T1000 (cell line): ENCODE measurements around the gene GCNT4.

Experiments
- DNase-seq: peaks from one replicate; lab custom pipeline; 2025; ENCODE audit warnings: mixed read lengths; lab: John Stamatoyannopoulos, UW

The GCNT4 gene

GRCh38 chr5:75050415-75050814, 1.9 kb downstream of the GCNT4 start:
- DNase-seq: no peak

DNA sequence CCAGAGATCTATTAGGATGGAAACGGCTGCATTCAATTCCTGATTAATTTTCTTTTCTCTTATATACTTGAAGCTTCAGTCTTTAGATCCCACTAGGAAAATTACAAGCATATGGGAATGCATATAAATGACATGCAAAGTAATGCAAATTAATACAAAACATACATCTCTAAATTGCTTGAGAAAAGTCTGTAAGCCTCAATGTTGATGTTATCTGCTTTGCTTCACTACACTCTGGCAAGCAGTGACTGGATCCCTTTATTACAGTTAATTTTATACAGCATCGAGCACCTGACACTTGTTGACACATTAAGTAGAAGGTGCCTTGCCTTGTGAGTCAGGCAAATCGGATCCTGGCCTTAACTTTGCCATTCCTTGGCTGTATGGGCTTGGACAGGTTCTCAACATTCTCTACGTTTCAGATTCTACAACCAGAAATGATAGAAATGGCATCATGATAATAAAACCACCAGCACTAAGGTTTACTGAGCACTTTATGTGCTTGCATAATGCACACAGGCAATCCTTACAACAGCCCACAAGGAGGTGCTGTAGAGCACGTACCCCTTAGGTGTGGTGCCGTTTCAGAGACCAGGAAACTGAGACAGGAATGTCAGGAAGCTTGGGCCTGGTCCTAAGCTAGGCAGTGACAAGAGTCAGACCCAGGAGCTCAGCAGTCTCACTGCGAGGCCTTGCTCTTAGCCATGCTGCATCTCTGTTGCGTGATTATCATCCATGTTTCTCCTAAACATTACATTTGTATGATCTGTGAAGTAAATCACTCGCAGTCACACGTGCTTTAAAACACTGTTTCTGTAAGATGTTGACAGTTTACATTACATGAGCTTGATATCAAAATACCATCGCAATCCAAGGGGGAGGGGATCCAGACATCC, 2.7 kb downstream of the GCNT4 start:
- no peak for DNase-seq

- no peak for DNase-seq
Observed at GRCh38 chr5:75048457-75048953, 3.9 kb downstream of the GCNT4 start.

DNA sequence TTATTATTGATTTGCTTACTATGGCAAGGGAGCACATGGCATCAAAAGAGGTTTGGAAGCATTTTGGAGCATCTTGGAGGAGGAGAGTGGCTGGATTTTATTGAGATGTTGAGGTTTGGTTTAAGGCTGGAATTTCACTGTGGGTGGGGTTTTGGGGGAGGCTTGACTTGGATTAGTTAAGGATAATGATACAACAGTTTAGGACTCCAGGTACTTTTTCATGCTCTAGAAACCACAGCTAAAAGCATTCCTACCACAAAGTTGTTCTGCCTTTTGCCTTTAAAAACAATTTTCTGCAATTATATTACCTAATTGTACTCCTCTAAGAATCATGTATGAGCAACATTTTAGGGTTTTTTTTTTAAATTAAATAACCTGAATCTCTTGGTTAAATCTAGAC, 5.0 kb downstream of the GCNT4 start:
- no peak for DNase-seq

DNA sequence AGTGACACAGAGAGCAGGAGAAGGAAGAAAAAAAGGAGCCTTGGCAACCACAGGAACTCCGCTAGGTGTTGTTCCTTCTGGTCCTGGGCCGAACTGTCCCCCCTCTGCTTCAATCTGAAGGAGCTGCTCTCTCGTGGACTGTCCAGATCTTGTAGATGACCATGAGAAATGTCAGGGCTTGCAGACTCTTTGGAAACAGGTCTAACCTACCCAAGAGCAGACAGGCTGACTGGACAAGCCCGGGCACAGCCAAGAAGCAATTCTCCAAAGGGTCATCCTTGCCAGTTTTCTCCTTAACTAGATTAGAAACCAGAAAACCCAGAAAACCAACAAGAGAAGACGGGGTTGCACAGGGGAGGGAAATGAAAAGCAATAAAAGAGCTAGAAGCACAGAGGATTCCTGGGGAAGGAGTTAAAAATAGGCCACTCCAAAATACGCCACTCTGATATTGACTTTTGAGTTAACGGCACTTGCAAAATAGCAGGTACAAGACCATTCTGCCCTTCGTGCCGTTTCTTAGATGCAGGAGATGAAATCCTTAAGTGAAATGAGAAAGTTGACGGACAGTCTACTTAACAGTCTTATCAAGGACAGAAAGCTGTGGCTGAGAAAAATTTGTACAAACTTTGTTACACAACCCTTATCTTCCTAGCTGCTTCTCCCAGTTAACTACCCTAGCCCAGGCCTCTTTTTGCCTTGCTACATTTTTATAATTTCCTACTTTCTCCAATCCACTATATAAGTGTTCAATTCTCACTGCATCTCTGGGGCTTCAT, 5.8 kb downstream of the GCNT4 start:
- no peak for DNase-seq

DNA sequence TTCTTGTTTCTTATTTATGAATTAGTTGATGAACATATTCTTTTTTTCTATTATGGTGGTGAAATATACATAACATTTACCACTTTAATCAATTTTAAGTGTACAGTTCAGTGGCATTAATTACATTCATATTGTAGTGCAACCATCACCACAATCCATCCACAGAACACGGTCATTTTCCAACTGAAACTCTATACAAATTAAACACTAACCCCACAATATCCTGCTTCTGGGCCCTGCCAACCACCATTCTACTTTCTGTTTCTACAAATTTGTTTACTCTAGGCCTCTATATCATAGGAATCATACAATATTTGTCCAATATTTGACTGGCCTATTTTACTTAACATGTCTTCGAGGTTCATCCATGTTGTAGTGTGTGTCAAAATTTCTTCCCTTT, 7.3 kb downstream of the GCNT4 start:
- no peak for DNase-seq

DNA sequence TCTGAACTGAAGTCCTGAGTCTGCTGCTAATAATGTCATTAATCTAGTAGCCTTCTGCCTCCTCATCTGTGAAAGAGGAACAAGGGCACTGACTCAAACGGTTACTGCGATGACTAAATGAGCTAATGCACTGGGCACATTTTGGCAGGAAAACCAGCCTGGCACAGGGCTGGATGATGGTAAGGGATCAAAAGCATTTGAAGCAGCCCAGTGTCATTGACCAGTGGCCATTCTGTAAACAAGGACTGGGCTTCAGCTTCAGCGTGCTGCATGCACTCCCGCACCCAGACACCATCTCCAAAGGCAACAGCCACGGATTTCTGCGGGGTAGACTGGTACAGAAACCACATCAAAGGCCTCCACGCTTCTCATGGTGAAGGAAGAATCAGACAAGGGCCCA, 8.0 kb downstream of the GCNT4 start:
- DNase-seq: no peak

- DNase-seq: no peak
Observed at GRCh38 chr5:75043633-75044264, 8.6 kb downstream of the GCNT4 start.

DNA sequence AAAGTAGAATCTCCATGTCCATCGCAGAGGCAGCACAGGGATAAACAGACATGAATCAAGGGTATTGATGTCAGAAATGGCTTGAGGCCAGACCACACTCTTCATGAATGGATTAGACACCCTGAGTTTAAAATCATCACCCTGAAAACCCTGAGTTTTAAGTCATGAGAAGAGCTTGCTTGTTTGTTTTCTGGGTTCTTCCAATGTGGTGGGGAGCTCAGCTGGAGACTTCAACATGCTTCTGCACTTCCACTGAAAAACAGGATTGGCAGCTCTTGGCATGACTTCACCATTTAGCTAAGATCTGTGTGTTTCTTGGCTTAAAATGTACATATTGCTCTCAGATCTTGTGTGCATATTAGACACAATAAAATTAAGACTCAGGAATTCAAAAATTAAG, 9.8 kb downstream of the GCNT4 start:
- DNase-seq: no peak

- DNase-seq: no peak
Observed at GRCh38 chr5:75040973-75041372, 11.4 kb downstream of the GCNT4 start.

GRCh38 chr5:75037106-75037505, 15.3 kb downstream of the GCNT4 start:
- no peak for DNase-seq

- no peak for DNase-seq
Observed at GRCh38 chr5:75034137-75034739, 18.1 kb downstream of the GCNT4 start.

- DNase-seq: no peak
Observed at GRCh38 chr5:75031366-75031765, 21.0 kb downstream of the GCNT4 start.

- no peak for DNase-seq
Observed at GRCh38 chr5:75028090-75028489, 24.3 kb downstream of the GCNT4 start.

DNA sequence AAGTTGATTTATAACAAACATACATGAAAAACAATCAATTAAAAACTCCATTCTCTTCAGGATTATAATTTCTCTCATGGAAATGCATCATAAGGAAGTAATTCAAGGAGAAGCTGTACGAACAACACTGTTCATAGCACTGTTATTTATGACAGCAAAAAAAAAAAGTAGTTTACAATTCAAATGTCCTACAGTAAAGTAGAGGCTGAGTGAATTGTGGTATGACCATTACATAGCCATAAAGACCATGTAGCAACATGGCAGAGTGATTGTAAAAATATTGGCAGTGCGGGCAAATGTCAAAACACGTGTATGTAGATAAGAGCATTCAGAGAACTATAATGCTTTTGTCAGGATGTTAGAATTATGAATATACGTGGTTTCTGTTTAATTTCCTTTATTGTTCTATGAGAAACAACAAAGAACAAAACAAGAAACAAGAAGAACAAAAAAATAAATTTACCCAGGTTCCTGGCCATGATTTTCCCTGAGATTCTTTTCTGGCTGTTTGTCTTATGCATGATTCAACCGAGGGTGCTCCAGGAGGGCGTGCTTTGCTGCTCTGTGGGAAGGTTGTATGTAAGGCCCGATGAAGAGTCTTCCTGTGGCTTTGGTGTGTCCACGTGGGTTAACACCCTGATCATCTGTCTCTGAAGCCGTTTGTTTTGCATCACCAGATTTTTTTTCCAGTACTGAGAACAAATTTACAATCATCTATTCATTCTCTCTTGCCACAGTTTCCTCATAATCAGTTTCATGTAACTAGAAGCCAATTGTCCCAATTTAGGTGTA, 28.8 kb downstream of the GCNT4 start:
- DNase-seq: no peak

GRCh38 chr5:75021800-75022199, 30.6 kb downstream of the GCNT4 start:
- no peak for DNase-seq

DNA sequence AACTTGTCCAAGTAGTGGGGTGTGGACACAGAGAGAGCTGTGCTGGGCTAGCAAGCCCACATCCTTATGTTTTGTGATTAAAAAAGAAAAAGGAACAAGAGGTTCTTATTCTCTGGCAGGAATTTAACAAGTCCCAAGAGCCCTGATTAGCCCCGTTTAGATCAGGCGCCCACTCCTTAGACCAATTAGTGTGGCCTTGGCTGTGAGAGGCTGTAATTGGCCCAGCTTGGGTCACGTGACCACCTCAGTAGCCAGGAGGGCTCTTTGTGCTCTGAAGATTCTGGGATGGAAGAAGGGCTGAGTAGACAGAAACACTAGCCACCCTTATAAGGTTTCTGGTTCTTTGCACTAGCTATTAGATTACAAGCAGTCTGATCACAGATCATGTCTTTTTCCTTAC, 31.1 kb downstream of the GCNT4 start:
- DNase-seq: no peak

- no peak for DNase-seq
Observed at GRCh38 chr5:75020016-75020656, 32.2 kb downstream of the GCNT4 start.

DNA sequence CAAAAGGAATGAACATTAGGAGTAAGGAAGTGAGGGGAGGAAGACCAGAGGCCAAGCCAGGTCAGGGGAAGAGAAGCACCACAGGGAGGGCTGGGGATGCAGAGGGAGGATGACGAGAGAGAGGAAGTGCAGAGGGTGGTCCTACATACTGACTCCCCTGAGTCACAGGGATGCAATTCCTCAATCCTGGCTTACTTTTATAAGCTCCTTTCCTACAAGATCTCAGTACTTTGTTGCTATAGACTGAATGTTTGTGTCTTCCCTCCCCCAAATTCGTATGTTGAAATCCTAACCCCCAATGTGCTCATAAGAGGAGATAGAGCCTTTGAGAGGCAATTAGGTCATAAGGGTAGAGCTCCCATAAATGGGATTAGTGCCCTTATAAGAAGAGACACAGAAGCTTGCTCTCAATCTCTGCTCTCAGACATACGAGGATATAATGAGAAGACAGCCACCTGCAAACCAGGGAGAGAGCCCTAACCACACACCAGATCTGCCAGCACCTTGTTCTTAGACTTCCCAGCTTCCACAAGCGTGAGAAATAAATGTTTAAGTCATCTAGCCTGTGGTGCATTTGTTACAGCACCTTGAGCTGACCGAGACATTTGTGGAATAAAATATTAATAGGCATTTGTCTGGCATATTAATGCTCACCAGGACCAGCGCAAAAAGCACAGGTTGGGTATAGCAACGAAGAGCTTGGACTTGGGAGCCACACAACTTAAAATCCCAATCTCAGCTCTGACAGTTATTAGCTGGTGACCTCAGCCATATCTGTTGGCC, 33.4 kb downstream of the GCNT4 start:
- DNase-seq: no peak

DNA sequence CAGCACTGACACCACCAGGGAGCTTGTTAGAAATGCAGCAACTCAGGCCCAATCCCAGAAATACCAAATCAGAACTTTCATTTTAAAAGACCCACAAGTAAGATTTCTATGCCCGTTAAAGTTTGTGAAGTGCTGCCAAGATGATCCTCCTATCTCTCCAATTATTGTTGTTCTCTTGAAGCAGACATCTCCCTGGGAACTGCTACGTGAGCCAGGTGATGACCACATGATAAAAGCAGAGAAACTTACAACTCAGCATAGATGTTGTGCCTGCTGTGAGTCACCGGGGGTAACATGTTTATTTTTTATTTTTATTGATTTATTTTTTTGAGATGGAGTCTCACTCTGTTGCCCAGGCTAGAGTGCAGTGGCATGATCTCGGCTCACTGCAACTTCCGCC, 34.4 kb downstream of the GCNT4 start:
- no peak for DNase-seq
